Type B pancreatic cell (in vitro differentiated cells): ENCODE results near the gene COLEC11. TPM values are rescaled to one million over a fixed set of nuclear protein-coding genes. Genes with fewer than 3 reads are reported as not detected.

Experiments used
- DNase-seq: peaks from one replicate; pipeline ENCODE4 v3.0.0; 2021; ENCODE audit warnings: mixed read lengths; ENCODE audit not compliant: unreplicated experiment; ENCODE audit errors: extremely low spot score
- H3K27ac Mint-ChIP-seq: 2 replicates; pipeline ENCODE4 v1.8.0; 2021; ENCODE audit warnings: mild to moderate bottlenecking, mixed read lengths
- H3K27me3 Mint-ChIP-seq: 2 replicates; pipeline ENCODE4 v1.8.0; 2021; ENCODE audit warnings: mixed read lengths
- H3K36me3 Mint-ChIP-seq: 2 replicates; pipeline ENCODE4 v1.8.0; 2021; ENCODE audit warnings: mixed read lengths
- H3K4me1 Mint-ChIP-seq: one replicate; pipeline ENCODE4 v1.8.0; 2021; ENCODE audit warnings: mixed read lengths; ENCODE audit not compliant: unreplicated experiment
- H3K4me3 Mint-ChIP-seq: 2 replicates; pipeline ENCODE4 v1.8.0; 2021; ENCODE audit warnings: mild to moderate bottlenecking, mixed read lengths
- H3K9me3 Mint-ChIP-seq: 2 replicates; pipeline ENCODE4 v1.8.0; 2021; ENCODE audit warnings: mixed read lengths
- CTCF ChIP-seq: fragments of 200-600 bp; sonication (generic); conservative IDR thresholded peaks from 2 replicates; pipeline ENCODE4 v1.5.0; 2021; ENCODE audit warnings: antibody characterized with exemption, mild to moderate bottlenecking
- total RNA-seq: library from RNA; stranded (reverse); gene quantifications from 2 replicates; pipeline ENCODE4 v1.2.1, GENCODE V29; 2021; ENCODE audit warnings: low replicate concordance

Gene COLEC11
- total RNA-seq, 1 donor from 2014 or later = 0.63 TPM

GRCh38 chr2:3647831-3648651 lies 53.1 kb downstream of the COLEC11 start:
- Mint-ChIP-seq H3K9me3 (no peaks in the 10 kb centered on the region), H3K27ac (no peak overlapping the region), H3K36me3 (no peaks in the 10 kb centered on the region), H3K27me3 (peaks cover 5% of the 10 kb centered on the region), H3K4me3 (no peak overlapping the region), H3K4me1 (peaks cover 15% of the 10 kb centered on the region)
- DNase-seq = no peak
- no peak for TF ChIP-seq CTCF

GRCh38 chr2:3648652-3649177 lies 53.8 kb downstream of the COLEC11 start:
- no peaks in the 10 kb centered on the region for H3K36me3 Mint-ChIP-seq
- no peak for DNase-seq
- H3K27me3 Mint-ChIP-seq = peaks cover 5% of the 10 kb centered on the region
- no peak for TF ChIP-seq CTCF
- peaks cover 15% of the 10 kb centered on the region for H3K4me1 Mint-ChIP-seq
- H3K27ac Mint-ChIP-seq = no peak overlapping the region
- no peak overlapping the region for H3K4me3 Mint-ChIP-seq
- H3K9me3 Mint-ChIP-seq = no peaks in the 10 kb centered on the region

GRCh38 chr2:3649581-3649980 lies 54.7 kb downstream of the COLEC11 start:
- H3K27me3 Mint-ChIP-seq = peaks cover 5% of the 10 kb centered on the region
- H3K4me1 Mint-ChIP-seq = peaks cover 15% of the 10 kb centered on the region
- no peak overlapping the region for H3K27ac Mint-ChIP-seq
- no peak for DNase-seq
- no peaks in the 10 kb centered on the region for H3K36me3 Mint-ChIP-seq
- no peak overlapping the region for H3K4me3 Mint-ChIP-seq
- no peak for TF ChIP-seq CTCF
- H3K9me3 Mint-ChIP-seq = no peaks in the 10 kb centered on the region

- no peaks in the 10 kb centered on the region for H3K36me3 Mint-ChIP-seq
- TF ChIP-seq CTCF = no peak
- no peaks in the 10 kb centered on the region for H3K9me3 Mint-ChIP-seq
- peak overlapping the region; percentile 80 for H3K4me3 Mint-ChIP-seq
- H3K27ac Mint-ChIP-seq = peak overlapping the region; percentile 81
- no peak for DNase-seq
- peaks cover 19% of the 10 kb centered on the region for H3K4me1 Mint-ChIP-seq
- H3K27me3 Mint-ChIP-seq = peaks cover 5% of the 10 kb centered on the region
Measured at GRCh38 chr2:3650140-3650920, 55.4 kb downstream of the COLEC11 start.

GRCh38 chr2:3651691-3652648 lies 57.1 kb downstream of the COLEC11 start:
- peaks cover 26% of the 10 kb centered on the region for H3K4me1 Mint-ChIP-seq
- DNase-seq = peak; percentile 81
- H3K27ac Mint-ChIP-seq = peak overlapping the region; percentile 81
- peaks cover 5% of the 10 kb centered on the region for H3K27me3 Mint-ChIP-seq
- H3K4me3 Mint-ChIP-seq = peak overlapping the region; percentile 81
- H3K36me3 Mint-ChIP-seq = no peaks in the 10 kb centered on the region
- no peaks in the 10 kb centered on the region for H3K9me3 Mint-ChIP-seq
- TF ChIP-seq CTCF = no peak
